Ovary (tissue), 9 donors: ENCODE results near the gene CFAP299. TPM values are rescaled to one million over a fixed set of nuclear protein-coding genes. Genes with fewer than 3 reads are reported as not detected.

Source experiments
- DNase-seq, 5 donors: peaks; one replicate each; pipeline ENCODE4 v3.0.0-alpha.2; 2019 to 2020
- H3K27ac ChIP-seq, 2 donors: fragments of 200-600 bp; one replicate each; pipeline versions ENCODE4 v1.5.1 to v1.8.0; 2019 to 2022
- H3K27me3 ChIP-seq: fragments of 200-600 bp; one replicate; pipeline ENCODE4 v1.8.0; 2022
- H3K36me3 ChIP-seq: fragments of 200-600 bp; sonication (generic); one replicate; pipeline ENCODE4 v1.5.1; 2019
- H3K4me1 ChIP-seq: one replicate; pipeline ENCODE4 v1.8.1; 2013; ENCODE audit warnings: mild to moderate bottlenecking, moderate library complexity; ENCODE audit not compliant: insufficient read depth
- H3K4me3 ChIP-seq: fragments of 200-600 bp; sonication (generic); one replicate; pipeline ENCODE4 v1.5.1; 2017
- H3K9me3 ChIP-seq, 2 donors: fragments of 200-600 bp in 1 of 2; sonication (generic) in 1 of 2; one replicate each; pipeline versions ENCODE4 v1.5.1 to v1.8.1; 2013 to 2019; ENCODE audit warnings: mild to moderate bottlenecking in 1 of 2, moderate library complexity in 1 of 2
- CTCF ChIP-seq, 3 donors: fragments of 450-650 bp in 2 of 3; fragments of 200-600 bp in 1 of 3; IDR thresholded peaks; one replicate each; pipeline versions ENCODE4 v1.5.1 to v1.8.0; 2016 to 2022; ENCODE audit warnings: antibody characterized with exemption in 3 of 3, mild to moderate bottlenecking in 1 of 3
- EP300 ChIP-seq: sonication (generic); formaldehyde crosslinking; IDR thresholded peaks from one replicate; pipeline ENCODE4 v1.6.1; 2017; ENCODE audit warnings: antibody characterized with exemption
- POLR2A ChIP-seq: fragments of 450-650 bp; IDR thresholded peaks from one replicate; pipeline ENCODE4 v1.6.1; 2017; ENCODE audit warnings: antibody characterized with exemption, mild to moderate bottlenecking, moderate library complexity
- WGBS, 3 donors: extraction: QIAGEN DNeasy Blood & Tissue Kit in 1 of 3; methylation state at CpG; one replicate each; pipeline versions ENCODE4 v1.1.5 to v1.1.7; 2013 to 2017; 5-methylcytosine and 5-hydroxymethylcytosine counted together
- intact Hi-C, 4 donors: fragments of 100-400 bp; cut with DNase I; formaldehyde crosslinking; loops; one replicate each; pipeline versions ENCODE4 v1.11.0 to v1.15.1; 2022 to 2023
- polyA plus RNA-seq, 2 donors: library from polyadenylated mRNA; stranded (reverse); fragments of 200-250 nt in 1 of 2; fragments of 350-450 nt in 1 of 2; fragmentation: Illumina TruSeq in 1 of 2; extraction: RNeasy Lipid Tissue Mini Kit (QIAGEN cat#74804) in 1 of 2; gene quantifications; one replicate each; pipeline ENCODE4 v1.2.3, GENCODE V29; 2013 to 2014
- total RNA-seq, 7 donors: library from RNA; depleted of rRNA in 2 of 7; stranded (reverse); fragments of >200 nt in 2 of 7; fragmentation: NEBNext Ultra II Directional in 3 of 7; extraction: Animal tissue kit (Norgen Biotek cat#: 25700) in 3 of 7; gene quantifications; one replicate each; pipeline versions ENCODE4 v1.1.0 to v1.2.4, GENCODE V29; 2016 to 2023
- donor health status: DM: no; HTN: no; CAD: no; lungs with moderate emphysema.
- donor health status: DM: no; HTN: no; CAD: no.
- donor health status: Bipolar disorder and iron deficiency.
- donor health status: DM: yes; HTN: yes; CAD: no.
- donor health status: DM: no; HTN: no; CAD: no.
- donor health status: DM: yes; HTN: yes; CAD: no.

The CFAP299 gene
- total and polyA plus RNA-seq, 9 donors: 0.32 to 17.0 (median 0.97) TPM; not detected in 2

GRCh38 chr4:80489798-80490197 is 154.3 kb downstream of the CFAP299 start:
- H3K27me3 ChIP-seq: no peaks in the 10 kb centered on the region
- intact Hi-C loops: no loop called here
- no peaks in the 10 kb centered on the region for H3K36me3 ChIP-seq
- no peak for DNase-seq
- no peaks in the 10 kb centered on the region for H3K9me3 ChIP-seq
- H3K27ac ChIP-seq: no peak overlapping the region
- 82 to 88% (median 86%) methylated on average over 4 of the region's 4 CpGs for WGBS, 3 donors
- TF ChIP-seq EP300 (no peak), CTCF (IDR thresholded peaks at IDR 0.05) (no peak), POLR2A (no peak)
- no peak overlapping the region for H3K4me3 ChIP-seq
- H3K4me1 ChIP-seq: no peaks in the 10 kb centered on the region

- intact Hi-C loops: no loop called here
- no peak for DNase-seq
- TF ChIP-seq CTCF (IDR thresholded peaks at IDR 0.05): no peak
- TF ChIP-seq POLR2A: no peak
- no peak for TF ChIP-seq EP300
- Histone ChIP-seq H3K9me3 (no peaks in the 10 kb centered on the region), H3K27ac (no peak overlapping the region), H3K36me3 (no peaks in the 10 kb centered on the region), H3K4me3 (no peak overlapping the region), H3K4me1 (no peaks in the 10 kb centered on the region), H3K27me3 (no peaks in the 10 kb centered on the region)
- WGBS, 3 donors: 86 to 93% (median 88%) methylated on average over 1 of the region's 1 CpG
Observed at GRCh38 chr4:80492761-80493160, 157.2 kb downstream of the CFAP299 start.

GRCh38 chr4:80495865-80496264 is 160.3 kb downstream of the CFAP299 start:
- 56 to 67% (median 65%) methylated on average over 1 of the region's 1 CpG for WGBS, 3 donors
- Histone ChIP-seq H3K36me3 (no peaks in the 10 kb centered on the region), H3K4me3 (no peak overlapping the region), H3K27me3 (no peaks in the 10 kb centered on the region), H3K4me1 (no peaks in the 10 kb centered on the region), H3K9me3 (no peaks in the 10 kb centered on the region), H3K27ac (no peak overlapping the region)
- intact Hi-C loops: no loop called here
- DNase-seq: no peak
- TF ChIP-seq CTCF (IDR thresholded peaks at IDR 0.05): no peak
- no peak for TF ChIP-seq EP300

- no peaks in the 10 kb centered on the region for H3K27me3 ChIP-seq
- H3K9me3 ChIP-seq: no peaks in the 10 kb centered on the region
- no peak for TF ChIP-seq EP300
- no peak for TF ChIP-seq POLR2A
- TF ChIP-seq CTCF (IDR thresholded peaks at IDR 0.05): no peak
- no peak overlapping the region for H3K27ac ChIP-seq
- no peaks in the 10 kb centered on the region for H3K4me1 ChIP-seq
- intact Hi-C loops: no loop called here
- no peak for DNase-seq
- H3K36me3 ChIP-seq: no peaks in the 10 kb centered on the region
- no peak overlapping the region for H3K4me3 ChIP-seq
- WGBS, 3 donors: 78 to 91% (median 90%) methylated on average over 1 of the region's 1 CpG
Observed at GRCh38 chr4:80498725-80499124, 163.2 kb downstream of the CFAP299 start.

GRCh38 chr4:80500613-80501012 is 165.1 kb downstream of the CFAP299 start:
- DNase-seq: no peak
- H3K4me1 ChIP-seq: no peaks in the 10 kb centered on the region
- 19 to 28% (median 20%) methylated on average over 4 of the region's 4 CpGs for WGBS, 3 donors

More at GRCh38 chr4:80500613-80501012, 165.1 kb downstream of the CFAP299 start:
- Histone ChIP-seq H3K4me3 (no peak overlapping the region), H3K27me3 (no peaks in the 10 kb centered on the region), H3K27ac (no peak overlapping the region), H3K36me3 (no peaks in the 10 kb centered on the region), H3K9me3 (no peaks in the 10 kb centered on the region)
- TF ChIP-seq POLR2A (no peak), EP300 (no peak), CTCF (IDR thresholded peaks at IDR 0.05) (no peak)
- intact Hi-C loops: no loop called here
